ELF-1 (cell line): ENCODE data around the gene FAM78A.

Experiments
- DNase-seq: peaks from one replicate; pipeline ENCODE4 v3.0.0-alpha.2; 2016; ENCODE audit warnings: low read depth, low spot score

Gene FAM78A

GRCh38 chr9:131302244-131303075 is 26.1 kb upstream of the FAM78A start:
- no peak for DNase-seq

- DNase-seq, result no peak
Observed at GRCh38 chr9:131300444-131300843, 24.1 kb upstream of the FAM78A start.

GRCh38 chr9:131299961-131300347 is 23.6 kb upstream of the FAM78A start:
- DNase-seq, result no peak

GRCh38 chr9:131299346-131299960 is 23.1 kb upstream of the FAM78A start:
- DNase-seq, result no peak

GRCh38 chr9:131298816-131299215 is 22.5 kb upstream of the FAM78A start:
- no peak for DNase-seq

- DNase-seq, result no peak
Observed at GRCh38 chr9:131298341-131298740, 22.0 kb upstream of the FAM78A start.

GRCh38 chr9:131297903-131298302 is 21.6 kb upstream of the FAM78A start:
- DNase-seq, result no peak

- DNase-seq, result no peak
Observed at GRCh38 chr9:131296906-131297500, 20.7 kb upstream of the FAM78A start.

- no peak for DNase-seq
Observed at GRCh38 chr9:131296460-131296859, 20.1 kb upstream of the FAM78A start.

- DNase-seq, result no peak
Observed at GRCh38 chr9:131292937-131293336, 16.6 kb upstream of the FAM78A start.

- no peak for DNase-seq
Observed at GRCh38 chr9:131291795-131292315, 15.5 kb upstream of the FAM78A start.

- DNase-seq, result no peak
Observed at GRCh38 chr9:131290767-131291370, 14.6 kb upstream of the FAM78A start.

GRCh38 chr9:131290036-131290766 is 13.9 kb upstream of the FAM78A start:
- no peak for DNase-seq

GRCh38 chr9:131289301-131290035 is 13.2 kb upstream of the FAM78A start, which contains the start of gene PLPP7:
Gene PLPP7, plus strand, starts transcription at chr9:131289723. Its CDS starts 275 bp downstream, at chr9:131289998.
- peak; percentile 62 for DNase-seq

GRCh38 chr9:131288217-131288616 is 11.9 kb upstream of the FAM78A start:
- DNase-seq, result no peak

GRCh38 chr9:131287359-131287758 is 11.0 kb upstream of the FAM78A start:
- no peak for DNase-seq

- DNase-seq, result no peak
Observed at GRCh38 chr9:131284856-131285255, 8.5 kb upstream of the FAM78A start.

- peak; percentile 81 for DNase-seq
Observed at GRCh38 chr9:131282688-131283422, 6.5 kb upstream of the FAM78A start.

GRCh38 chr9:131282175-131282574 is 5.9 kb upstream of the FAM78A start:
- DNase-seq, result no peak
